HL-60 (cell line): ENCODE data around the gene DEXI.

ENCODE experiments used
- CTCF ChIP-seq: IDR thresholded peaks from one replicate; pipeline ENCODE4 v1.5.1; 2011; ENCODE audit warnings: low read length, control low read depth, inconsistent platforms; ENCODE audit not compliant: insufficient read depth
- POLR2AphosphoS5 ChIP-seq: IDR thresholded peaks from 2 replicates; pipeline ENCODE4 v1.6.1; 2012; ENCODE audit warnings: low read depth

GRCh38 chr16:10938796-10939648, 3.2 kb downstream of the DEXI start:
- TF ChIP-seq CTCF: no peak
- no peak for TF ChIP-seq POLR2AphosphoS5
